HEK293 (cell line): Measurements from ENCODE around the gene SKOR2.

ENCODE experiments used
- CTCF ChIP-seq: fragments of 450-650 bp; formaldehyde crosslinking; IDR thresholded peaks from 2 replicates; pipeline ENCODE4 v1.5.1; 2016; ENCODE audit warnings: missing biosample characterization, missing genetic modification characterization
- FEZF1 ChIP-seq: fragments of 450-650 bp; formaldehyde crosslinking; IDR thresholded peaks from 2 replicates; pipeline ENCODE4 v1.5.1; 2016; ENCODE audit warnings: missing biosample characterization, missing genetic modification characterization
- MYNN ChIP-seq: fragments of 450-650 bp; formaldehyde crosslinking; IDR thresholded peaks from 2 replicates; pipeline ENCODE4 v1.5.1; 2016; ENCODE audit warnings: missing biosample characterization, missing genetic modification characterization, borderline replicate concordance
- PBX3 ChIP-seq: sonication (generic); formaldehyde crosslinking; IDR thresholded peaks from 2 replicates; pipeline ENCODE4 v1.8.1; 2022; ENCODE audit warnings: mild to moderate bottlenecking, moderate library complexity, missing genetic modification reagents
- PRDM10 ChIP-seq: fragments of 450-650 bp; formaldehyde crosslinking; IDR thresholded peaks from 2 replicates; pipeline ENCODE4 v1.5.1; 2016; ENCODE audit warnings: missing biosample characterization, missing genetic modification characterization
- REST ChIP-seq: fragments of 450-650 bp; formaldehyde crosslinking; IDR thresholded peaks from 2 replicates; pipeline ENCODE4 v1.5.1; 2016; ENCODE audit warnings: missing biosample characterization, missing genetic modification characterization
- SETDB1 ChIP-seq: IDR thresholded peaks from one replicate; pipeline ENCODE4 v1.6.1; 2017; ENCODE audit warnings: mild to moderate bottlenecking, low read length, moderate library complexity, mixed read lengths; ENCODE audit not compliant: insufficient read length
- ZNF140 ChIP-seq: fragments of 450-650 bp; formaldehyde crosslinking; IDR thresholded peaks from 2 replicates; pipeline ENCODE4 v1.5.1; 2016; ENCODE audit warnings: missing biosample characterization, missing genetic modification characterization
- ZNF416 ChIP-seq: fragments of 450-650 bp; formaldehyde crosslinking; IDR thresholded peaks from 2 replicates; pipeline ENCODE4 v1.5.1; 2016; ENCODE audit warnings: missing biosample characterization, missing genetic modification characterization
- ZNF549 ChIP-seq: fragments of 450-650 bp; IDR thresholded peaks from 2 replicates; pipeline ENCODE4 v1.5.1; 2018; ENCODE audit warnings: missing biosample characterization, missing genetic modification characterization, mild to moderate bottlenecking, inconsistent platforms, moderate library complexity
- ZNF596 ChIP-seq: fragments of 450-650 bp; IDR thresholded peaks from 2 replicates; pipeline ENCODE4 v1.5.0; 2018; ENCODE audit warnings: missing biosample characterization, mild to moderate bottlenecking, missing genetic modification characterization, moderate library complexity
- ZNF629 ChIP-seq: fragments of 450-650 bp; formaldehyde crosslinking; IDR thresholded peaks from 2 replicates; pipeline ENCODE4 v1.5.1; 2017; ENCODE audit warnings: missing biosample characterization, missing genetic modification characterization

GRCh38 chr18:47204908-47205522 lies 46.4 kb downstream of the SKOR2 start:
- TF ChIP-seq MYNN (tag by site-specific recombination): no peak
- TF ChIP-seq CTCF: peak; percentile 32; the same call in 1 of the 2 replicates
- no peak for TF ChIP-seq ZNF596 (tag by site-specific recombination)
- no peak for TF ChIP-seq ZNF549 (tag by site-specific recombination)
- no peak for TF ChIP-seq ZNF416
- TF ChIP-seq PRDM10: no peak
- no peak for TF ChIP-seq SETDB1
- TF ChIP-seq PBX3 (CRISPR knock-in tag): no peak
- no peak for TF ChIP-seq ZNF629 (tag by site-specific recombination)
- no peak for TF ChIP-seq ZNF140 (tag by site-specific recombination)
- TF ChIP-seq FEZF1 (tag by site-specific recombination): no peak
- no peak for TF ChIP-seq REST (tag by site-specific recombination)
